Type B pancreatic cell (in vitro differentiated cells): ENCODE data around the gene MAGED4. TPM values are rescaled to one million over a fixed set of nuclear protein-coding genes. Genes with fewer than 3 reads are reported as not detected.
"Not testable (repeated sequence)": the region's sequence is repeated elsewhere in the genome, so short reads cannot be mapped to it uniquely, and the experiment has no call there.

ENCODE experiments used
- DNase-seq: peaks from one replicate; pipeline ENCODE4 v3.0.0; 2021; ENCODE audit warnings: mixed read lengths; ENCODE audit not compliant: unreplicated experiment; ENCODE audit errors: extremely low spot score
- H3K27ac Mint-ChIP-seq: 2 replicates; pipeline ENCODE4 v1.8.0; 2021; ENCODE audit warnings: mild to moderate bottlenecking, mixed read lengths
- H3K27me3 Mint-ChIP-seq: 2 replicates; pipeline ENCODE4 v1.8.0; 2021; ENCODE audit warnings: mixed read lengths
- H3K36me3 Mint-ChIP-seq: 2 replicates; pipeline ENCODE4 v1.8.0; 2021; ENCODE audit warnings: mixed read lengths
- H3K4me1 Mint-ChIP-seq: one replicate; pipeline ENCODE4 v1.8.0; 2021; ENCODE audit warnings: mixed read lengths; ENCODE audit not compliant: unreplicated experiment
- H3K4me3 Mint-ChIP-seq: 2 replicates; pipeline ENCODE4 v1.8.0; 2021; ENCODE audit warnings: mild to moderate bottlenecking, mixed read lengths
- H3K9me3 Mint-ChIP-seq: 2 replicates; pipeline ENCODE4 v1.8.0; 2021; ENCODE audit warnings: mixed read lengths
- total RNA-seq: library from RNA; stranded (reverse); gene quantifications from 2 replicates; pipeline ENCODE4 v1.2.1, GENCODE V29; 2021; ENCODE audit warnings: low replicate concordance
- TF ChIP-seq, protein P1 (sequence below): fragments of 200-600 bp; sonication (generic); conservative IDR thresholded peaks from 2 replicates; pipeline ENCODE4 v1.5.0; 2021; ENCODE audit warnings: antibody characterized with exemption, mild to moderate bottlenecking

MAGED4 gene
- total RNA-seq, 1 donor from 2014 or later, result 102 TPM

DNA sequence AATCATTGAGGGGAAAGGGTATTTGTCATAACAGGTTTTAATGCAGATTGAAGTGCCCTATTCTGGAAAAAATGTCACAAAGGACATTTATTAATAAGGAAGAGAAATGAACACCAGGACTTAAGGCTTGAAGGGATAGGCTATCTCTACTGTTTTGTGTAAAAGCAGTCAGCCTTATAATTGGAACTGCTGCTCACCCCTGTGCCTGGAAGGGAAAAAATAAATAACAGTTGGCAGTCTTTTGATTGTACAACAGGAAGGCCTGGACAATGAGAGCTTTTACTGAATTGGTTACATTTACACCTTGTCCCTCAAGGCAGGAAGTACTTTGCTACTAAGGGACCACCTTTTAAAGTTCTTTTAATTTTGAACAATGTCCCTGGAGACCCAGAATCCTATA lies 17.8 kb upstream of the MAGED4 start:
- no peak overlapping the region for H3K4me3 Mint-ChIP-seq
- no peaks in the 10 kb centered on the region for H3K4me1 Mint-ChIP-seq
- peaks cover 7% of the 10 kb centered on the region for H3K27me3 Mint-ChIP-seq
- no peaks in the 10 kb centered on the region for H3K36me3 Mint-ChIP-seq
- no peak for DNase-seq
- H3K27ac Mint-ChIP-seq, result no peak overlapping the region
- TF ChIP-seq, protein P1, sequence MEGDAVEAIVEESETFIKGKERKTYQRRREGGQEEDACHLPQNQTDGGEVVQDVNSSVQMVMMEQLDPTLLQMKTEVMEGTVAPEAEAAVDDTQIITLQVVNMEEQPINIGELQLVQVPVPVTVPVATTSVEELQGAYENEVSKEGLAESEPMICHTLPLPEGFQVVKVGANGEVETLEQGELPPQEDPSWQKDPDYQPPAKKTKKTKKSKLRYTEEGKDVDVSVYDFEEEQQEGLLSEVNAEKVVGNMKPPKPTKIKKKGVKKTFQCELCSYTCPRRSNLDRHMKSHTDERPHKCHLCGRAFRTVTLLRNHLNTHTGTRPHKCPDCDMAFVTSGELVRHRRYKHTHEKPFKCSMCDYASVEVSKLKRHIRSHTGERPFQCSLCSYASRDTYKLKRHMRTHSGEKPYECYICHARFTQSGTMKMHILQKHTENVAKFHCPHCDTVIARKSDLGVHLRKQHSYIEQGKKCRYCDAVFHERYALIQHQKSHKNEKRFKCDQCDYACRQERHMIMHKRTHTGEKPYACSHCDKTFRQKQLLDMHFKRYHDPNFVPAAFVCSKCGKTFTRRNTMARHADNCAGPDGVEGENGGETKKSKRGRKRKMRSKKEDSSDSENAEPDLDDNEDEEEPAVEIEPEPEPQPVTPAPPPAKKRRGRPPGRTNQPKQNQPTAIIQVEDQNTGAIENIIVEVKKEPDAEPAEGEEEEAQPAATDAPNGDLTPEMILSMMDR, result no peak
- no peaks in the 10 kb centered on the region for H3K9me3 Mint-ChIP-seq

DNA sequence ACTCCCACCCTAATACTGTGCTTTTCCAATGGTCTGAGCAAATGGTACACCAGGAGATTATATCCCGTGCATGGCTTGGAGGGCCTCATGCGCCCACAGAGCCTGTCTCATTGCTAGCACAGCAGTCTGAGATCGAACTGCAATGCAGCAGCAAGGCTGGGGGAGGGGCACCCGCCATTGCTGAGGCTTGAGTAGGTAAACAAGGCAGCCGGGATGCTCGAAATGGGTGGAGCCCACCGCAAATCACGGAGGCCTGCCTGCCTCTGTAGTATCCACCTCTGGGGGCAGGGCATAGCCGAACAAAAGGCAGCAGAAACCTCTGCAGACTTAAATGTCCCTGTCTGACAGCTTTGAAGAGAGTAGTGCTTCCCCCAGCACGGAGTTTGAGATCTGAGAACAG lies 13.6 kb upstream of the MAGED4 start:
- H3K36me3 Mint-ChIP-seq, DNase-seq, H3K9me3 Mint-ChIP-seq, H3K27me3 Mint-ChIP-seq, H3K4me3 Mint-ChIP-seq, H3K4me1 Mint-ChIP-seq, H3K27ac Mint-ChIP-seq: not testable (repeated sequence)

DNA sequence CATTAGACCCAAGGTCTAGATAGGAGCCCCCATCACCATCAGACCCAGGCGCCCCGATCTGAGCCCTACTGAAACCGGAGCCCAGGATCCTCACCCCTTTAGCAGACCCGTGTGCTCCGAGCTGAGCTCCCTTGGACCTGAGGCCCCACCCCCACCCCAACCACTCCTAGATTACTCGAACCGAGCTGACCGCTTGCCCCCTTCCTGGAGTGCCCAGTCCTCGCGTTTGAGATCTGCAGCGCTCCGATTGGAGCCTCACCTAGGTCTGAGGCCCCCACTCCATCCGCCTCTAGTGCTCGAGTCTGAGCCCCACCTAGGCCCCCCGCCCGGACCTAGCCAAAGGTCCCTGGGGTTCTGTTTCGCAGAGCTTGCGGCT lies 378 bp downstream of the MAGED4 start:
- H3K27ac Mint-ChIP-seq, H3K4me3 Mint-ChIP-seq, H3K27me3 Mint-ChIP-seq, H3K4me1 Mint-ChIP-seq, H3K9me3 Mint-ChIP-seq, H3K36me3 Mint-ChIP-seq, DNase-seq: not testable (repeated sequence)

DNA sequence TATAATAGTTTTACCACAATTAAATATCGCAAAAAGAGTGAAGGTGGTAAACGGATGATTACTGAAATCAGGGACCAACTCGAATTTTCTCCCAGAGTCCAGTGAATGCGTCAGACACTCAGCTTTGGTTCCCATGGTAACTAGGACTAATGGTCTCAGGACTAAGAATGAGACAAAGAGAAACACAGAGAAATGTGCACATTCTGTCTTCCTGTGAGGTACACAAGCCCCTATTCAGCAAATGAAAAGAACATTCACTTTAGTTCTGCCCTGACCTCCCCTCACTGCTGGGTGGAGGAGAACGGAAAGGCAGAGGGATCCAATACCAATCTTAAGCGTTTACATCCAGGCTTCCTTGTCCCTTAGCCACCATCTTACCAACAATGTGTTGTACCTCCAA lies 26.7 kb downstream of the MAGED4 start:
- H3K36me3 Mint-ChIP-seq, DNase-seq, H3K27me3 Mint-ChIP-seq, H3K4me3 Mint-ChIP-seq, H3K9me3 Mint-ChIP-seq, H3K4me1 Mint-ChIP-seq, H3K27ac Mint-ChIP-seq: not testable (repeated sequence)

DNA sequence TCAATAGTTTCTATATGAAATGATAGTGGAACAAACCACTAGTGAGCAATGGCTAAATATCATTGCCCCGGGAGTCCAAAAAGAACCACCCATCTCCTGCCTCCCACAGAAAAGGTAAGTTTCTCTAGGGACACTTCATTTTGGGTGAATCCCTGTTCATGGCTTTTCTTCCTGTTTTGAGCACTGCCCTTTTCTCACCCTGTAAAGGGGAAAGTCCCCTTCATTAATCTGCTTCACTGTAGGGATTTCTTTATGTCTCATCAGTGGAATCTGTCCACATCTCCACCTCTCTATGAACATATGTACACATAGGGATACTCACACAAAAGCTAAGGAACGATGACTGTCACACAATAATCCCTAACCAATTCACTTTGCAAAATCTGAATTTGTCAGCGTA lies 28.6 kb downstream of the MAGED4 start:
- peaks cover 6% of the 10 kb centered on the region for H3K9me3 Mint-ChIP-seq
- H3K27me3 Mint-ChIP-seq, result no peaks in the 10 kb centered on the region
- H3K4me1 Mint-ChIP-seq, result no peaks in the 10 kb centered on the region
- no peak overlapping the region for H3K4me3 Mint-ChIP-seq
- no peaks in the 10 kb centered on the region for H3K36me3 Mint-ChIP-seq
- H3K27ac Mint-ChIP-seq, result no peak overlapping the region
- DNase-seq, result no peak
- TF ChIP-seq, protein P1, result no peak

DNA sequence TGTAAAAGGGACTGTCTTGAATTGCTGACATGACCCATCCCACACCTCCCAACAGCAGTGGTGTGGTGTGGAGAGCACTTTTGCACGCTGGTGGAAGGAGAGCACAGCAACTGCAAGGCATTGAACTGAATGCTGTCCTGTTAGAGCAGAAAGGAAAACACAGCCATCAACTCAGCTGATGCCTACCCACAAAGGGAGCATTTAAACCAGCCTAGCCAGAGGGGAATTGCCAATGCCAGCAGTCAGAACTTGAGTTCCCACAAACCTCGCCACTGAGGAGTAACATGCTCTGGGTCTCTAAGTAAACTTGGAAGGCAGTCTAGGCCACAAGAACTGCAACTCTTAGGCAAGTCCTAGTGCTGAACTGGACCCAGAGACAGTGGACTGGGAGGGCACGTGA lies 31.9 kb downstream of the MAGED4 start:
- H3K4me1 Mint-ChIP-seq, result no peaks in the 10 kb centered on the region
- no peak overlapping the region for H3K27ac Mint-ChIP-seq
- no peak for DNase-seq
- H3K9me3 Mint-ChIP-seq, result peaks cover 6% of the 10 kb centered on the region
- TF ChIP-seq, protein P1, result no peak
- no peak overlapping the region for H3K4me3 Mint-ChIP-seq
- no peaks in the 10 kb centered on the region for H3K36me3 Mint-ChIP-seq
- no peaks in the 10 kb centered on the region for H3K27me3 Mint-ChIP-seq

DNA sequence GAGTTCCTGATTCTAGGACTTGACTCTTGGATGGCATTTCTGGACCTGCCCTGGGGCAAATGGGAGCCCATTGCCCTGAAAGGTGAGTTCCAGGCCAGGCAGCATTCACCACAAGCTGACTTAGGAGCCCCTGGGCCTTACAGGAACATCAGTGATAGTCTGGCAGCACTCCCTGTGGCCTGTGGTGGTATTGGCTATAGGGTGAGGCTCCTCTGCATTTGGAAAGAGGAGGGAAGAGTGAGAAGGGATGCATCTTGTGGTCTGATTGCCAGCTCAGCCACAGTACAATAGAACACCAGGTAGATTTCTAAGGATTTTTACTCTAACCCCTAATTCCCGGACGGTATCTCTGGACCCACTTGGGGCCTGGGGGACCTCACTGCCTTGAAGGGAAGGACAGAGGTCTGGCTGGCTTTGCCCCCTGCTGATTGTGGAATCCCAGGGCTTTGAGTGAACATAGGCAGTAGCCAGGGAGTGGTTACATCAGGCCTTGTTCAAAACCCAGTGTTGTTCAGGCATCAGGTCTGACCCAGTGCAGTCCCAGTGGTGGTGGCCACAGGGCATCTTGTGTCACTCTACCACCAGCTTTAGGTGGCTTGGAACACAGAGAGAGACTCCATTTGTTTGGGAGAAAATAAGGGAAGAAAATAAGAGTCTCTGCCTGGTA lies 32.9 kb downstream of the MAGED4 start:
- Mint-ChIP-seq H3K4me3 (no peak overlapping the region), H3K9me3 (peaks cover 6% of the 10 kb centered on the region), H3K36me3 (no peaks in the 10 kb centered on the region), H3K4me1 (no peaks in the 10 kb centered on the region), H3K27ac (no peak overlapping the region), H3K27me3 (no peaks in the 10 kb centered on the region)
- TF ChIP-seq, protein P1, result peak; percentile 49
- DNase-seq, result no peak
